Endothelial cell of umbilical vein (primary cell): Measurements from ENCODE around the gene EEA1. TPM values are rescaled to one million over a fixed set of nuclear protein-coding genes. Genes with fewer than 3 reads are reported as not detected.

Source experiments
- BruUV-seq: library from RNA; stranded (reverse); fragments of 400-500 nt; replicated peaks from 2 replicates; lab custom pipeline; 2021; lab: Mats Ljungman, UMichigan
- CTCF ChIA-PET: fragments of 300-600, 350-600 bp; sonication (Branson Sonifier 250); formaldehyde crosslinking; loops from one replicate; lab custom pipeline; 2021; ENCODE audit warnings: antibody characterized with exemption, inconsistent platforms; lab: Charles Lee
- POLR2A ChIA-PET: fragments of 300-600, 350-600 bp; sonication (Branson Sonifier 250); formaldehyde crosslinking; loops from one replicate; lab custom pipeline; 2021; ENCODE audit warnings: antibody characterized with exemption, inconsistent platforms; lab: Charles Lee
- DNase-seq: peaks from one replicate; pipeline ENCODE4 v3.0.0-alpha.2; 2011; ENCODE audit warnings: low read depth, low spot score
- FAIRE-seq: peaks from 2 replicates; lab custom pipeline; 2011; peaks lifted over from hg19 to GRCh38; lab: Jason Lieb, UNC
- H2AFZ ChIP-seq: 2 replicates; pipeline ENCODE4 v1.6.0; 2012; ENCODE audit warnings: low read depth, low read length, control low read depth, inconsistent platforms
- H3K27ac ChIP-seq: 2 replicates; pipeline ENCODE4 v1.5.1; 2011; ENCODE audit warnings: low read depth, mild to moderate bottlenecking, control low read depth, low read length, moderate library complexity; ENCODE audit not compliant: insufficient read depth
- H3K27me3 ChIP-seq, 2 experiments: 2 replicates each; pipeline versions ENCODE4 v1.6.0 to v1.6.1; 2011; ENCODE audit warnings: low read length in 2 of 2, mixed read lengths in 1 of 2; ENCODE audit not compliant: control insufficient read depth in 2 of 2, insufficient read depth in 2 of 2
- H3K36me3 ChIP-seq, 2 experiments: 2 replicates in 1 of 2; 3 replicates in 1 of 2; pipeline ENCODE4 v1.5.1; 2011; ENCODE audit warnings: low read length in 2 of 2, mild to moderate bottlenecking in 1 of 2, moderate library complexity in 1 of 2; ENCODE audit not compliant: control insufficient read depth in 2 of 2, insufficient read depth in 2 of 2; ENCODE audit errors: extremely low read depth in 1 of 2
- H3K4me1 ChIP-seq: 3 replicates; pipeline ENCODE4 v1.5.1; 2011; ENCODE audit warnings: mild to moderate bottlenecking, low read length; ENCODE audit not compliant: control insufficient read depth, insufficient read depth; ENCODE audit errors: extremely low read depth
- H3K4me2 ChIP-seq: 2 replicates; pipeline ENCODE4 v1.6.1; 2011; ENCODE audit warnings: low read length, control low read depth, mixed read lengths; ENCODE audit not compliant: insufficient read depth
- H3K4me3 ChIP-seq, 3 experiments: fragments of 200-600 bp in 1 of 3; sonication (generic), shearing (Covaris generic) in 1 of 3; replicated peaks in 1 of 3; 2 replicates each; pipeline ENCODE4 v1.5.1; 2011 to 2016; ENCODE audit warnings: control low read depth in 3 of 3, low read length in 3 of 3, mild to moderate bottlenecking in 2 of 3, inconsistent platforms in 1 of 3, low read depth in 1 of 3, moderate library complexity in 1 of 3; ENCODE audit not compliant: insufficient read depth in 1 of 3
- H3K79me2 ChIP-seq: 2 replicates; pipeline ENCODE4 v1.6.0; 2012; ENCODE audit warnings: low read length, inconsistent platforms; ENCODE audit not compliant: control insufficient read depth, insufficient read depth
- H3K9ac ChIP-seq: replicated peaks from 2 replicates; pipeline ENCODE3; 2011; ENCODE audit warnings: low read length, control low read depth; ENCODE audit not compliant: insufficient read depth; ENCODE audit errors: extremely low read depth
- H3K9me1 ChIP-seq: replicated peaks from 3 replicates; pipeline ENCODE4 v1.6.0; 2011; ENCODE audit warnings: mild to moderate bottlenecking, low read length; ENCODE audit not compliant: control insufficient read depth, insufficient read depth; ENCODE audit errors: extremely low read depth
- H3K9me3 ChIP-seq: replicated peaks from 2 replicates; pipeline ENCODE4 v1.5.1; 2012; ENCODE audit warnings: low read length, inconsistent platforms; ENCODE audit not compliant: control insufficient read depth, insufficient read depth
- H4K20me1 ChIP-seq: replicated peaks from 2 replicates; pipeline ENCODE3; 2011; ENCODE audit warnings: mild to moderate bottlenecking, low read length; ENCODE audit not compliant: control insufficient read depth, insufficient read depth; ENCODE audit errors: extremely low read depth
- FOS ChIP-seq: IDR thresholded peaks from 2 replicates; pipeline ENCODE4 v1.6.1; 2011; ENCODE audit warnings: mild to moderate bottlenecking, low read length, moderate library complexity, borderline replicate concordance; ENCODE audit not compliant: insufficient read depth
- GATA2 ChIP-seq: IDR thresholded peaks from 2 replicates; pipeline ENCODE4 v1.7.0; 2011; ENCODE audit warnings: low read depth, mild to moderate bottlenecking, moderate library complexity, mixed read lengths, low read length; ENCODE audit not compliant: insufficient read length, insufficient read depth
- JUN ChIP-seq: IDR thresholded peaks from 2 replicates; pipeline ENCODE4 v1.6.1; 2011; ENCODE audit warnings: borderline replicate concordance, low read depth; ENCODE audit not compliant: insufficient read length, insufficient read depth
- MYC ChIP-seq: IDR thresholded peaks from one replicate; pipeline ENCODE4 v1.6.1; 2011; ENCODE audit warnings: mild to moderate bottlenecking, low read depth, low read length
- POLR2A ChIP-seq: IDR thresholded peaks from 2 replicates; pipeline ENCODE4 v1.6.1; 2012; ENCODE audit warnings: low read depth, mild to moderate bottlenecking, control low read depth, low read length
- dilution Hi-C: fragments of 300-500 bp; cut with MboI; formaldehyde crosslinking; loops from one replicate; pipeline ENCODE4 v1.15.0; 2019; ENCODE audit warnings: low sequenced_read_pairs; ENCODE audit not compliant: extremely low pct_ligation_motif_present
- intact Hi-C: fragments of 100-400 bp; cut with micrococcal nuclease; formaldehyde crosslinking; loops from one replicate; pipeline ENCODE4 v1.10.0; 2022
- polyA plus RNA-seq, 4 experiments: library from polyadenylated mRNA; depleted of rRNA in 3 of 4; stranded (reverse) in 3 of 4; unstranded in 1 of 4; fragments of >200 nt; gene quantifications; 2 replicates each; pipeline versions ENCODE4 v1.2.1 to v1.2.3, GENCODE V29; 2011 to 2012; ENCODE audit warnings: missing spikeins in 1 of 4
- total RNA-seq: library from RNA; stranded (reverse); gene quantifications from 2 replicates; pipeline ENCODE4 v1.2.3, GENCODE V29; 2021

The EEA1 gene
- total and polyA plus RNA-seq, 2 donors (not counting 3 experiments of a cell fraction or from before 2014, with no cell fraction given), result 2.6 to 38.8 TPM

DNA sequence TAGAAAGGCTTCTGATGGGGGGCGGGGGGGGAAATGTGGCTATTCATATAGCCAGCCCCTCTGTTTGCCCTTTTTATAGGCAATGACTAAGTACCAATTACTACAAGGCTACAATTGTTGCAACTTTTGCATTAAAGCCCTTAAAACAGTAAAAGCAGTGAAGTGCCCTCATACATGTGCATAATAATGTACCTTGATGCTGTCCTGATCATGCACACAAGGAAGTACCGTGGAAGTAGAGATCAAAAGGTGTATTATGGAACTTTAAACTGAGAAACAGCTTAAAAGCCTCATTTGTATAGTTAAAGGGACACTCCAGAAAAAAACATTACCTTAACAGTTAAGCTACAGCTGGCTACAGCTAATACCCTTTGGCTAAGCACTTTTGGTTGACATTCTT is 114.5 kb downstream of the EEA1 start:
- Histone ChIP-seq H3K9me3 (no peaks in the 10 kb centered on the region), H2AFZ (no peak overlapping the region), H3K9me1 (no peaks in the 10 kb centered on the region), H3K36me3 (peaks cover 2% of the 10 kb centered on the region in 2 experiments), H3K9ac (no peak overlapping the region), H3K27me3 (no peaks in the 10 kb centered on the region), H3K4me3 (no peak overlapping the region), H3K79me2 (no peaks in the 10 kb centered on the region), H3K27ac (no peak overlapping the region), H3K4me2 (no peak overlapping the region), H3K4me1 (no peaks in the 10 kb centered on the region), H4K20me1 (no peaks in the 10 kb centered on the region)
- ChIA-PET POLR2A (no interaction called here), CTCF (interaction anchor here (0.9 to 1.7 kb wide), 6 partner anchors 9 to 605 kb away, joined by 3 to 14 read pairs (median 4); no protein-coding TSS in a partner anchor)
- DNase-seq, result no peak
- intact Hi-C loops (no loop called here), dilution Hi-C loops (no loop called here)
- no TSS peak for BruUV-seq
- no peak for FAIRE-seq
- TF ChIP-seq FOS (no peak), GATA2 (no peak), MYC (no peak)

DNA sequence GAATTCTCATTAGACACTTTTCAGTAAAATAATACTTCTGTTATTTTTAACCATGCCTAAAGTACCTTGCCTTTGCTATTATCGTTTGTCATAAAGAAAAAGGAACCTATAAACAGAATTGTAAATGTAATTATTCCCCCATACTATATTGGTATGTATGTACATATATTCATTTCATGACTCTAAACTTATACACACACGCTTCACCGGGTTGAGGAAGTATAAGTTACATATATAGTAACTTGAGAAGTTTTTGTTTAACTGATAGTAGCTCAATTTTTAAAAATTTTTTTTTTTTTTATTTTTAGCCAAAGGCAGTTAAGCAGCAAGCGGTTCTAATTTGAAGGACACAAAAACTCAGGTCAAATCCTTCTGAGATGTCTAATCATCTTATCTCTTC is 118.7 kb downstream of the EEA1 start:
- no peak for FAIRE-seq
- CTCF ChIA-PET, result interaction anchor here (0.7 to 2.0 kb wide), 2 partner anchors 17 to 335 kb away, joined by 3 to 4 read pairs; no protein-coding TSS in a partner anchor

More for the DNA sequence above, 118.7 kb downstream of the EEA1 start:
- Histone ChIP-seq H2AFZ (no peak overlapping the region), H4K20me1 (no peaks in the 10 kb centered on the region), H3K9me3 (no peaks in the 10 kb centered on the region), H3K27me3 (no peaks in the 10 kb centered on the region), H3K36me3 (peaks cover 0 to 7% of the 10 kb centered on the region in 2 experiments), H3K27ac (no peak overlapping the region), H3K4me3 (no peak overlapping the region), H3K9ac (no peak overlapping the region), H3K79me2 (no peaks in the 10 kb centered on the region), H3K9me1 (no peaks in the 10 kb centered on the region), H3K4me1 (no peaks in the 10 kb centered on the region), H3K4me2 (no peak overlapping the region)
- intact Hi-C loops, result no loop called here
- no TSS peak for BruUV-seq
- TF ChIP-seq JUN (no peak), FOS (no peak), POLR2A (no peak)
- POLR2A ChIA-PET, result no interaction called here
- dilution Hi-C loops, result no loop called here
- no peak for DNase-seq
